Ovary (tissue), 3 donors: Measurements from ENCODE around the gene TMEM63A.

Experiments used
- POLR2A ChIP-seq: fragments of 450-650 bp; IDR thresholded peaks from one replicate; pipeline ENCODE4 v1.6.1; 2017; ENCODE audit warnings: antibody characterized with exemption, mild to moderate bottlenecking, moderate library complexity
- TF ChIP-seq, protein P1 (sequence below), 3 donors: fragments of 450-650 bp in 2 of 3; fragments of 200-600 bp in 1 of 3; IDR thresholded peaks; one replicate each; pipeline versions ENCODE4 v1.5.1 to v1.8.0; 2016 to 2022; ENCODE audit warnings: antibody characterized with exemption in 3 of 3, mild to moderate bottlenecking in 1 of 3
- donor health status: DM: no; HTN: no; CAD: no.

DNA sequence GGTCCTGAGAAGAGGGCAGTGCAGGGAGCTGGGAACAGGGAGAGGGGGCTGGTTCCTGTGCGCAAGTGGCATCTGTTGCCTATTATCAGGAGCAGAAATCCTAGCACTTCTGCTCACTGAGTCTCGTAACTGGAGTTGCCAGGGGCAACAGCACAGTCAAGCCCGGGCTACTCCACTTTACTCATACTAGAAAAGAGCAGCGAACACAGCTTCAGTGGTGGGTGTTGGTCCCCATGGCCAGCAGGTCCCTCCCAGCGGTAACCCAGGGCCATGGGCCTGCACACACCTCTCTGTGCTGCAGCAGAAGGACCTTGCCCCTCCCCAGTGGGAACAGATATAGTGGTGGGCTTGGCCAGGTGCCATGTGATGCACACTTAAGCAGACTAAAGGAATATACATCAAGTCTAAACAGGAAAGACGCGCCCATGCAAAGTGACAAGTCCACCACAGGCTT lies 33.4 kb upstream of the TMEM63A start:
- TF ChIP-seq, protein P1, sequence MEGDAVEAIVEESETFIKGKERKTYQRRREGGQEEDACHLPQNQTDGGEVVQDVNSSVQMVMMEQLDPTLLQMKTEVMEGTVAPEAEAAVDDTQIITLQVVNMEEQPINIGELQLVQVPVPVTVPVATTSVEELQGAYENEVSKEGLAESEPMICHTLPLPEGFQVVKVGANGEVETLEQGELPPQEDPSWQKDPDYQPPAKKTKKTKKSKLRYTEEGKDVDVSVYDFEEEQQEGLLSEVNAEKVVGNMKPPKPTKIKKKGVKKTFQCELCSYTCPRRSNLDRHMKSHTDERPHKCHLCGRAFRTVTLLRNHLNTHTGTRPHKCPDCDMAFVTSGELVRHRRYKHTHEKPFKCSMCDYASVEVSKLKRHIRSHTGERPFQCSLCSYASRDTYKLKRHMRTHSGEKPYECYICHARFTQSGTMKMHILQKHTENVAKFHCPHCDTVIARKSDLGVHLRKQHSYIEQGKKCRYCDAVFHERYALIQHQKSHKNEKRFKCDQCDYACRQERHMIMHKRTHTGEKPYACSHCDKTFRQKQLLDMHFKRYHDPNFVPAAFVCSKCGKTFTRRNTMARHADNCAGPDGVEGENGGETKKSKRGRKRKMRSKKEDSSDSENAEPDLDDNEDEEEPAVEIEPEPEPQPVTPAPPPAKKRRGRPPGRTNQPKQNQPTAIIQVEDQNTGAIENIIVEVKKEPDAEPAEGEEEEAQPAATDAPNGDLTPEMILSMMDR (IDR thresholded peaks at IDR 0.05), result no peak
- no peak for TF ChIP-seq POLR2A
